HCT116 (cell line): ENCODE measurements around the gene FAM78B.

Experiments
- ATF3 ChIP-seq: IDR thresholded peaks from 2 replicates; pipeline ENCODE4 v1.6.1; 2012
- CTCF ChIP-seq, 3 experiments: fragments of 200-600 bp in 1 of 3; sonication (generic) in 1 of 3; IDR thresholded peaks in 2 of 3; conservative IDR thresholded peaks in 1 of 3; 2 replicates each; pipeline ENCODE4 v1.5.1; 2012 to 2017; ENCODE audit warnings: low read depth in 2 of 3, low read length in 2 of 3, antibody characterized with exemption in 1 of 3, borderline replicate concordance in 1 of 3, control low read depth in 1 of 3, mild to moderate bottlenecking in 1 of 3, mixed read lengths in 1 of 3, mixed run types in 1 of 3, moderate library complexity in 1 of 3; ENCODE audit not compliant: insufficient read depth in 1 of 3
- EZH2 ChIP-seq: fragments of 200-600 bp; sonication (generic); IDR thresholded peaks from 2 replicates; pipeline ENCODE4 v1.6.1; 2017; ENCODE audit warnings: antibody characterized with exemption, mixed run types
- EZH2phosphoT487 ChIP-seq: fragments of 200-600 bp; IDR thresholded peaks from 2 replicates; pipeline ENCODE4 v1.6.1; 2018; ENCODE audit warnings: antibody characterized with exemption, borderline replicate concordance
- MAX ChIP-seq: IDR thresholded peaks from 2 replicates; pipeline ENCODE4 v1.6.1; 2012
- POLR2A ChIP-seq: IDR thresholded peaks from 2 replicates; pipeline ENCODE4 v1.7.0; 2011; ENCODE audit warnings: borderline replicate concordance; ENCODE audit not compliant: insufficient read depth, insufficient read length; ENCODE audit errors: extremely low read depth
- POLR2AphosphoS5 ChIP-seq: IDR thresholded peaks from 2 replicates; pipeline ENCODE4 v1.6.1; 2011; ENCODE audit warnings: mild to moderate bottlenecking, low read depth, low read length, moderate library complexity
- RAD21 ChIP-seq: IDR thresholded peaks from 2 replicates; pipeline ENCODE4 v1.6.1; 2012; ENCODE audit warnings: low read depth, mild to moderate bottlenecking

GRCh38 chr1:166152978-166153377 is 13.8 kb downstream of the FAM78B start:
- TF ChIP-seq POLR2AphosphoS5, result no peak
- TF ChIP-seq CTCF (IDR thresholded peaks at IDR 0.05 in 2 of 3, conservative IDR thresholded peaks at IDR 0.05 in 1 of 3; ENCODE audit: borderline replicate concordance in 1 of 3, insufficient read depth in 1 of 3, low read depth in 2 of 3, low read length in 2 of 3), result no peak
- no peak for TF ChIP-seq POLR2A
- no peak for TF ChIP-seq RAD21
- no peak for TF ChIP-seq MAX
- TF ChIP-seq ATF3, result no peak
- no peak for TF ChIP-seq EZH2phosphoT487
- no peak for TF ChIP-seq EZH2
